T follicular helper cell (primary cell): ENCODE measurements around the gene ZC3H18.
"Not testable (repeated sequence)": the region's sequence is repeated elsewhere in the genome, so short reads cannot be mapped to it uniquely, and the experiment has no call there.

ENCODE experiments used
- DNase-seq: peaks from one replicate; pipeline ENCODE4 v3.0.0-alpha.2; 2020; ENCODE audit warnings: low read depth

ZC3H18 gene

DNA sequence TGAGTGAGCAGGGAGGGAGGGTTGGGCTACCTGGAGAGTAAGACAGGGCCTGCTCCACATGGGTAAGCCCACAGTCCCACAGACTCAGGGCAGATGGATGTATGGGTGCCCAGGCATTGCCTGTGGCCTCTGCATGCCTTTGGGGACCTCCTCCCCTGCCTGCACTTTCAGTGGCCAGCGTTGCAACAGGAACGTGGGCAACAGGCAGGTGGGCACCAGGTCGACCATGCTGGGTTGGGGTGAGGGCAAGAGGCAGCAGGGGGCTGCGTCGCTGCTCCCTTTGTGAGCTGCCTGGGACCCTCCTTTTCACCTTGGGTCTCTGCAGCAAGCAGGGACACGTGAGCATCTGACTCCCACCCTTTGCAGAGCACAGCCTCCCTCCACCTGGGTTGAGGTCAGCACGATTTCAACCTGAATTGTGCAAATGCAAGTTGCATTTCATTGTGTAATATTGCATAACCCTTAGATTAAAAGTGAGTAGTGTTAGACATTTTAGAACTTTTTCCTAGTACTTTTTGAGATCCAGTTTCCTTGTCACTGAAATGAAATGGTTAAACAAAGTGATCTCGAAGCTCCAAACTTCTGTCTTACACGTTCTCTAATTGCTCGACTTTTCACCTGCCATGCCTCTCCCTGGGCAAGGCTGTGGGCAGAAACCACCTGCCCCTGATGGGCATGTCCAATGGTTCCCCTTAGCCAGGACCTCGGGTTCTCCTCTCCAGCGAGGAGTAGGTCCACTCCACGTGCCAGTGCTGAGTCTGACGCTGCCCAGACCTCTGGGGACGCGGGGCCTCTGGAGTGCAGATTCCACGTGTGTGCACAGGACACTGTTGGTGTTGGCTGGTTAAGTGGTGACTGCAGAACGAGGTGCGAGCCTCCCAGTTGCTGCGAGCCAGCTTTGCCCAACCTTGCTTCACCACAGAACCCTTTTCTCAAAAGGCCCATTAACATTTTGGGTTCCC lies 35.3 kb downstream of the ZC3H18 start:
- no peak for DNase-seq

DNA sequence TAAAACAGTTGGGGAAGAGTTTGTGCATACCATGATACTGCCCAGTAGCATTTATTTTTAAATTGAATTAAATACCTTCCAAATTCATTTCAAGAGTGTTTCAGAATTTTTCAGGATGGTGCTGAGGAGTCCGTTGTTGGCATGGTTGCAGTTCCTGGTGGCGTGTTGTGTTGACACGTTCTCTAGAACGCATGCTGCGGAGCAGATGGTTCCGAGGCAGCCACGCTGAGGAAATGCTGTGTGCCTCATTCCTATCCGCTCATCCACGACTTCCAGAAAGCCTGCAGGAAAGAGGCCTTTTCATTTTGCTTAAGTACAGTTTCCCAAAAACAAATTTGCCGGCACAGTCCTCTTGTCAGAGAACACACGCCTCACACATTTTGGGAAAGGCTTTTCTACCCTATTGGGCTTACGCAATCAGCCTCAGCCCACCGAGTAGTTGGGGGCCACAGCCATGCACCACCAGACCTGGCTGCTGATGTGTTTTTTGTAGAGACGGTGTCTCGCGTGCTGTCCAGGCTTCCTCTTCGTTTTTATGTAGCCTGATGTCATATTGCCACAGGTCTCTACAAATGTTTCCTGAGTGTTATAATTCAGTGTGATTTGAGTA lies 36.0 kb downstream of the ZC3H18 start:
- no peak for DNase-seq

DNA sequence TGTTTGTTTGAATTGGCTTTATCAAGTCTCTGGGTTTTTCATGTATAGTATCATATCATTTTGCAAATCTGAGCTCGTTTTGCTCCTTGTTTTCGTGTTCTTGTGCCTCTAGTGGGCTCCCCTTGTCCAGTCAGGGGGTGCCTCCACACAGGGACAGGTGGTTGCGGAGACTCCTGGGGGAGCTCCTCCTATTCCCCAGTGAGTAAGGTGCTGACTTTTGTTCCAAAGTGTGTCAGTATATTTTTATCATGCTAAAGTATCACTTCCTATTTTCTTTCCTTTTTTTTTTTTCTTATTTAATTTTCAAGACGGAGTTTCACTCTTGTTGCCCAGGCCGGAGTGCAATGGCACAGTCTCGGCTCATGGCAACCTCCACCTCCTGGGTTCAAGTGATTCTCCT lies 37.9 kb downstream of the ZC3H18 start:
- no peak for DNase-seq

DNA sequence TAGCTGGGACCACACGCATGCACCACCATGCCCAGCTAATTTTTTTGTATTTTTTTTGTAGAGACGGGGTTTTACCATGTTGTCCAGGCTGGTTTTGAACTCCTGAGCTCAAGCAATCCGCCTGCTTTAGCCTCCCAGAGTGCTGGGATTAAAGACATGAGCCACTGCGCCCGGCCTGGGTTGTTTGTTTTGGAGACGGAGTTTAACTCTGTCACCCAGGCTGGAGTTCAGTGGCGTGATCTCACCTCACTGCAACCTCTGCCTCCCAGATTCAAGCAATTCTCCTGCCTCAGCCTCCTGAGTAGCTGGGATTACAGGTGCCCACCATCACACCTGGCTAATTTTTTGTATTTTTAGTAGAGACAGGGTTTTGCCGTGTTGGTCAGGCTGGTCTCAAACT lies 39.2 kb downstream of the ZC3H18 start:
- not testable (repeated sequence) for DNase-seq

DNA sequence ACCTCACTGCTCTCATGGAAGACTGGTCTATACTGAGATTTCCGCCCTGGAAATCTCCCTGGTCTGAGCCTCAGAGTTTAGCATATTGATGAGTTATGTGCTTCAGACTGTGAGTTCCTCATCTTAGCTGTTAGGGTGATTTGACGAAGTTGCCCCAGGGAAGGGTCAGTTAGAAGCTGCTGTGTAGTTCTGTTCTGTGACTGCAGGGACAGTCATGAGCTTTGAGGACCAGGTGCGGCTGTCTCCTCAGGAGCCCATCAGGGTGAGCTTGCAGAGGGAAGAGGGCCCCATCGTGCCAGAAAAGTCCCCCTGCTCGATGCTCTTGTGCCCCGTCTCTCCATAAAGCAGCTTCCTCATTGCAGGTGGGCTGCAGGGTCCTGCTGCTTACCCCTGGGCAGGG lies 39.9 kb downstream of the ZC3H18 start:
- no peak for DNase-seq

DNA sequence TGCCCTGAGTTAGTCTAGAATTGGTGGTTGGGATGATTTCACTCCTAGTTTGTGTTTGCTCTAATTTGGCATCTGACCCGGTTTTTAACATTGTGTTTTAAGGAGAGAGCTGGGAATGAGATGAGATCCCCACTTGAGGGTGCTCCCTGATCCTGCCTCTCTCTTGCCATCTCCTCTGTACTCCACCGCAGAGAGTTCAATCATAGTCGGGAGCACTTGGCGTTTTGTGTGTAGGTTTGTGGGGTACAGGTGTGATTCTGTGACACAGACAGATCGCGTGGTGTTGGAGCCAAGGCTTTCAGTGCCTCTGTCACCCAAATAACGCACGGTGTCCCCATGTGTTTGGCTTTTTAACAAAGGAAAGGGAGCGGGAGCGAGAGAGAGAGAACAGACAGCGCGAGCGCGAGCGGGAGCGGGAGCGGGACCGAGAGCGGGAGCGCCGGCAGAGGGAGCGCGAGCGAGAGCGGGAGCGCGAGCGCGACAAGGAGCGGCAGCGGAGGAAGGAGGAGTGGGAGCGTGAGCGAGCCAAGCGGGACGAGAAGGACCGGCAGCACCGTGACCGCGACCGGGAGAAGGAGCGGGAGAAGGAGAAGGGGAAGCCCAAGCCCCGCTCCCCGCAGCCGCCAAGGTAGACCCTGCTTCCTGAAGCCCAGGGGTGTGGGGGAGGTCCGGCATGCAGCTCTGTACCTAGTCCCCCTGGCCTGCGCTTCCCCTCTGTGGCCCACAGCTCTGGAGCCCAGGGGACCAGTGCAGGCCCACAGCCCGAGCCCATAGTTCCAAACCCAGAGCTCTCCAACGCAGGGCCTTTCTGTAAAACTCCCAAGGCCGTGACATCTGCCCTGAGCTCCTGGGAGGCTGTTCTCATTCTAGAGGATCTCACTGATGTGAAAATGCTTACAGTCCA lies 41.0 kb downstream of the ZC3H18 start:
- no peak for DNase-seq

DNA sequence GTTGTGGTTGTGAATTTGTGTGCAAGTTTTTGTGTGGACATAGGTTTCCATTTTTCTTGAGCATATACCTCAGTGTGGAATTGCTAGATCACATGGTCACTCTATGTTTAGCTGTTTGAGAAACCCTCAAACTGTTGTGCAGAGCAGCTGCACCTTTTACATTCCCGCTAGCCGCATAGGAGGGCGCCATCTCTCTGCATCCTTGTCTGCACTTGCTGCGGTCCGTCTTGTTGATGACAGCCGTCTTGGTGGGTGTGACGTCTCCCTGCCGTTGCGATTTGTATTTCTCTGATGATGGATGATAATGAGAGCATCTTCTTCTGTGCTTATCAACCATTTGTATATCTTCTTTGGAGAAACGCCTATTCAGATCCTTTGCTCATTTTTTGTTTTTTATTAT lies 43.1 kb downstream of the ZC3H18 start:
- DNase-seq: no peak

DNA sequence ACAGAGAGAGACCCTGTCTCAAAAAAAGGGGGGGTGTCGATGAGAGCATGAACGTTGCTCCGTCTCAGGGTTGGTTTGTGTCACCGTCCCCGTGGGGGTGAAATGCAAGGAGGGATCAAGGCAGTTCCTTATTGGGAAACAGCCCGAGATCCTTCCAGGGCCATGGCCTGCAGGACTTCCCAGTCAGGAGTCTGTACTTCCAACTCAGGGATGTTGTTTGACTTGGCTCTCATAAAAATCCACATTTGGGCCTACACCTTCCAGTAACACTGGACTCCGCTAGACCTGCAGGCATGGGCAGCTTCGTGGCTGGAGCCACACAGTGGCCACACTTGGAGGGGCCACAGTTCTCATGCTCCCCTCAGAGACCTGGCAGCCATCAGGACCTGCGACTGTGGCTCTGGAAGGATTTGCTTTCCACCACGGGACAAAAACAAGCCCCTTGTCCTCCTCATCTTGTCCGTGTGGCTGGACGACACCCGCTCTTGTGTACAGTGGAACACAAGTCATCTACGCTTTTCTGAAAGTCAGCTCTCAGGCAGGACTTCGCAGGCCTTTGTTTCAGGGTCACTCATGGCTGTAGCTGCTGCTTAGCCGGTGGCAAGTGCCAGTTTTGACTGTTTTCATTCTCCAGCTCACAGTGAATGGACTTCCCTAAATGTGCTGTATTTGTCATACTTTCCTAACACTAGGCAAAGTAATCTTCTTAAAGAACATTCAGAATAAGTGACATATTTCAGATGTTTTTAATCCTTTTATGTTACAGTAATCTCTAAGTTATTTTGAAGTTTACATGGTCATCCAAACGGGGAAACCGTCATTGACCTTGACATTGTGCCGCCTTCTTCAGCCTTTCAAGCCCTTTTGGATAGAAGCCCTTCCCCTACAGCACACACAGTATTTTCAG lies 44.0 kb downstream of the ZC3H18 start:
- DNase-seq: no peak

DNA sequence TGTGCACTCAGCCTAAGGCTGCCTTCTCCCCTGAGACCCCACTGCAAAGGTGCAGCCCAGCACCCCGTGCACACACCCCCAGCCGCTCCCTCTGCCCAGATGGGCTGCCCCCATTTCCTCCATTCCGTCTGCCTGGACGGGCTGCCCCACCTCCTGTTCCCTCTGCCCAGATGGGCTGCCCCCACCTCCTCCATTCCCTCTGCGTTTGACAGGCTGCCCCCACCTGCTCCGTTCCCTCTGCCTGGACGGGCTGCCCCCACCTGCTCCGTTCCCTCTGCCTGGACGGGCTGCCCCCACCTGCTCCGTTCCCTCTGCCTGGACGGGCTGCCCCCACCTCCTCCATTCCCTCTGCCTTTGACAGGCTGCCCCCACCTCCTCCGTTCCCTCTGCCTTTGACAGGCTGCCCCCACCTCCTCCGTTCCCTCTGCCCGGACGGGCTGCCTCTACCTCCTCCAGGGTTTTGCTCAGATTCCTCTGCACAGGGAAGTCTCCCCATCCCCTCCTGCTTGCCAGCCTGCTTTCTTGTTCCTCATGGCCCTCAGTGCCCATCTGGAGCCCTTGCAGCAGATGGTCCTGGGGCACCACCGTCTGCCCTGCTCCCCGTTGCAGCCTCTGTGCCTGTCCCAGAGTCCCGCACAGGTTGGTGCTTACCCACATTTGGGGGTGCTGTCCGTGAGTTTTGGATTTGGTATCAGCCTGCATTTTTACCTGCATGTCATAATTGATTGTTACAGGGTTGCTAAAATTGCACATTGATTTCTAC lies 44.8 kb downstream of the ZC3H18 start:
- DNase-seq: no peak

DNA sequence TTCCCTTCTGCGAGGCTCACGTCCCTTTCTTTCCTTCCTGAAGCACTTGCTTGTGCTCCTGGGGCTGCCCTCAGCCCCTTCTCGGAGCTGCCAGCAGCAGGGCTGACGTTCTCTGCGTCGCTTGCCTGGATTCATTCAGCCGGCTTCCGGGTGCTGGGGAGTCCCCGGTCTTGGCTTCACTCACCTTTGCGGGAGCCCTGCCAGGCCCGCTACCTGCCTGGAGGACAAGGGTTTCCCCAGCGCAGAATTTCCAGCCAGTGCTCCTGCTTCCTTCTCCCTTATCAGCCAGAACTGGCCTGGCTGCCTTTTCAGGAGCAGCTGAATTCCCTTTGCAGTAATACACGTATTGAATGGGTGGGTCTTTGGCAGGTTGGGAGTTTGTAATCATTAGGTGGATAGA lies 46.1 kb downstream of the ZC3H18 start:
- DNase-seq: no peak

DNA sequence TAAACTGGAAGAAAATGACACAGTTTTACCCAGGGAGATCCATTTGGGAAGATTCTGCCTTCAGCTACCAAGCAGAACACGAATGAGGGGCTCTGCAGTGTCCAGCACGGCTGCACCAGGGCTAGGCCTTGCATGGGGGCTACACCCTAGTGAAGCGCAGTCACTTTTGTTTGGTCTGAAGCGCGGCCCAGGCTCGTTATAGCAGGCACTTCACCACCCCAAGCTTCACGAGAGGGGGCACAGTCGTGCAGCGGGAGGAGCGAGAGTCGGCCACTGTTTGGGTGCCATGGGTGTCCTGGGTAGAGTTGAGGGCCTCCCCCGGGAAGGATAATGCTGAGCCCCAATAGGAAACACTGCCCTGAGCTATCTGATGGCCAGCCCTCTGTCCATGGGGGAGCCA lies 46.5 kb downstream of the ZC3H18 start:
- no peak for DNase-seq

DNA sequence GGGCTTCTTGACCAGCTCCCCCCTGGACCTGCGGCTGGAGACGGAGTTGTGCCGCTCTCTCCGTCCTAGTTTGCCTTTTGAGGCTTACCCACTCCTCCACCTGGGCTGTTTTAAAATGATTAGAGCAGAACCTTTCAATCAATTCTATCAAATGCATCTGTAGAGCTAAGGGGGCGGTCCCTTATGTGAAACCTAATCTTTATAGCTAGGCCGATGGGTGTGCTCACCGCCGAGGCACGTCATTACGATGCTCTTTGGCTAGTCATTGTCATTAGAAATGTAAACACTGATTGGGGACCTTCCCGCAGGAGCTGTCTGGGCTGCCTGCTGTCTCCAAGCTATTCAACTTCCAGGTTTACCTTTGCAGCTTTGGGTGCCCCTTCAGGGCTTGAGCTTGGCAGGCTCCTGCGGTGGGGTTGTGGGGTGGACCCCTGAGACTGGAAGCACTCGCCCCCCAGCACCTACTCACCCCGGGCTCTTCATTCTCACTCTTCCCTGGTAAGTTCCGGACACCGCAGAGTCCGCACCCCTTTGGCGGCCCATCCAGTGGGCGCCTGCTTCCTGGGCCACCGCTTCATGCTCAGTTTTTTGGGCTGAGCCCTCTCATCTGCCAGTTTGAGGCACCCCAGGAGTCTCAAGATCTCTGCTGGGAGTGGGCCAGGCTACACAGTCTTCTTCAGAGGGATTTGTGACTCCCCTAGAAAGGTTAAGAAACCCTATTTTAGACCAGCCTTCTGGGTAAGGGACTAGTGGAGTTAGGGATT lies 47.2 kb downstream of the ZC3H18 start:
- DNase-seq: no peak

DNA sequence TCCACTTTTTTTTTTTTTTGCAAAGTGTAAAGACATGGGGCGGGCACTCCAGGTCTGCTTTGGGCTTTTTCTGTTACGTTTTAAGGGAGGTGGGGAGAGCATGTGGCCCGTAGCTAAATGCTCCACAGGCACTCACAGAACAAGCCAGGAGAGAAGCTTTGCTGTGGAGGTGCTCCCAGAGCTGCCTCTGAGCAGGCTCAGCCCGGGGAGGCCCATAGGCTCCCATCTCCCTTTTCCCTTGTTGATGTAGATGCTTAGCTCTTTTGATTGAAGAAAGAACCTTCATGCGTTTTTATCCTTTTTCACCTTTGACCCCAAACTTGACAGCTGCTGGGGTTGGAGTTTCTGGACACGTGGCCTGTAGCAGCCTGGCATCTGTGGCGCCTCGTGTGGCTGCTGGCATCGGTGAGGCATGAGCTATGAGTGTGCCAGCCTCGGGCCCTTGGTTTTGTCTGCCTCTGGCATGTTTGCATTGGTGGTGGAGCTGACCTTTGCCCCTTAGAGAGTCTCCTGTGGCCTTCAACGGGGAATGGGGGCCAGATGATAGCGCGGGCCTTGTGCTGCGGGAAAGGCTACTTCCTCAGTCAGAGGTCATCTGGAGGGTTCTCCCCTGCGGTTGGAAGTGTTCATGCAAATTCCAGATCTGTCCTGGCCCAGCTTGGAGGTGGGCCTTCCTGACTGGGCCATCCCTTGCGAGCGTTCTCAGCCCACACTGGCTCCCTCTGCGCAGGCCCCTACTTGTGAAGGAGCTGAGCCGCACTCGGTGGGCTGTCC lies 48.2 kb downstream of the ZC3H18 start:
- DNase-seq: no peak

DNA sequence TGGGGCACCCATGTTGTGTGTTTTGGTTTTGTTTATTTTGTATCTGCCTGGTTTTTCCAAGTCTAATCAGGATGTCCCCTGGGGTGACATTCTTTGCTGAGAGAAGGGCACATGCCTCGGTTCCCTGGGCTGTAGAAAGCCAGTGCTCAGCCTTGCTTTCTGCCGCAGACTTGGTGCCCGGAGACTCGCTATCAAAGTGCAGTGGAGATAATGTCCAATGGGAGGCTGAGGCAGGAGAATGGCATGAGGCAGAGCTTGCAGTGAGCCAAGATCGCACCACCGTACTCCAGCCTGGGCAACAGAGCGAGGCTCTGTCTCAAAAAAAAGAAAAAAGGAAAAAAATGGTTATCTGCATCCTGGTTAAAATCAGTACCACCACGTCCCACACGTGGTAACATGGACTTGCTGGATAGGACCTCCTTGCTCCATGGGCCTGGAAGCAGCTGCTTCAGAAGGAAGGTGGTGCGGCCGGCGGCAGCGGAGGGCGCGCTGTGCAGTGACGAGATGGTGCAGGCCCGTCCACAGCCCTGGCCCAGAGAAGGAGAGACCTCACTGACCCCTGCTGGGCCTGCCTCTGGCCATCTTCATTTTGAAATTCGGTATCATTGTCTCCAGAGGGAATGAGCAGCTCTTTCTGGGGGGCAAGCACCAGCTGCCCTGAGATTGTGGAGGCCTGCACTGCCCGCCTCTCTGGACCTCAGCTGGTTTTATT lies 48.9 kb downstream of the ZC3H18 start:
- no peak for DNase-seq

DNA sequence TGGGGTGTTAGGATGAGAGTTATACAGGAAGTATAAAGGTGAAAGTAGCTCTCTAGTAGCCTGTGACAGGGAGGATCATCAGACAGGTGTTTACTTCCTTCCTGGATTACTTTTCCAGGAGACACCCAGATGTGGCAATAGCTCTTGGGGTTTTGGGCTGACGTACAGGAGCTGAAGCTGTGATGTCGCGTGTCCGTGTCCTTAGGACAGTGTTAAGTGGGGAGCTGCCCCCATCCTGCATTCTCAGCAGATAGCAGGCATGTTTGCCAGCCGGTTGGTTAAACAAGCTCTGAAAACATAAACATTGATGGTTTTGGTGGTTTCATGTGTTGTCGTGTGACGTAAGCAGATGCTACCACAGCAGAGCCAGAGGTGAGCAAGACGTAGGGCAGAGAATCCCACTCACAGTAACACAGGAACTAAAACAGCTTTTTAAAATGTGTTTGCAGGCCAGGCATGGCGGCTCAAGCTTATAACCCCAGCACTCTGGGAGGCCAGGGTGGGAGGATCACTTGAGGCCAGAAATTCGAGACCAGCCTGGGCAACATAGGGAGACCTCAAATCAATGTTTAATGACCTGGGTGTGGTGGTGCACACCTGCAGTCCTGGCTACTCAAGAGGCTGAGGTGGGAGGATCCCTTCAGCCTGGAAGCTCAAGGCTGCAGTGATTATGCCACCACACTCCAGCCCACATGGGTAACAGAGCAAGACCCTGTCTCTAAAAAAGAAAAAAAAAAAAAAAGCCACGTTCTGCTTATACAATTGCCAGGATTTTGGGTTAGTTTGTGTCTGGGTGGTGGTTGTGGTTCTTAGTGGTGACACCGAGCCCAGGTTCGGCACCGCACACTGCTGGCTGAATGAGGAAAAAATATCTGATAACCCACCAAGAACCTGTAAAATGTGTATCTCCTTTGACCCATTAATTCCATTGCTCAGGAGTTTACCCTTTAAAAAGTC lies 49.9 kb downstream of the ZC3H18 start:
- DNase-seq: peak; percentile 68

DNA sequence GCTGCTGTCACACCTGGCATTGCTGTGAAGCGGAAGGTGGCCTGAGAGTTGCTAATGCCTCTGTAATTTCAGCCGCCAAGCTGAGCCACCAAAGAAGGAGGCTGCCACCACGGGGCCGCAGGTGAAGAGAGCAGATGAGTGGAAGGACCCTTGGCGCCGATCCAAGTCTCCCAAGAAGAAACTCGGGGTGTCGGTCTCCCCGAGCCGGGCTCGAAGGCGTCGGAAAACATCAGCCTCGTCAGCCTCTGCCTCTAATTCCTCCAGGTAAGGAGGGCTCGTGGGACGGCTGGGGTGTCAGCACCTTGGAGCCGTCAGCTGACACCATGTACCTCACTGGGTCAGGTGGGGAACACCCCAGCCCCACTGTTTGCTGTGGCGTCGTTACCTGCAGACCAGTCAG lies 51.9 kb downstream of the ZC3H18 start:
- DNase-seq: no peak

DNA sequence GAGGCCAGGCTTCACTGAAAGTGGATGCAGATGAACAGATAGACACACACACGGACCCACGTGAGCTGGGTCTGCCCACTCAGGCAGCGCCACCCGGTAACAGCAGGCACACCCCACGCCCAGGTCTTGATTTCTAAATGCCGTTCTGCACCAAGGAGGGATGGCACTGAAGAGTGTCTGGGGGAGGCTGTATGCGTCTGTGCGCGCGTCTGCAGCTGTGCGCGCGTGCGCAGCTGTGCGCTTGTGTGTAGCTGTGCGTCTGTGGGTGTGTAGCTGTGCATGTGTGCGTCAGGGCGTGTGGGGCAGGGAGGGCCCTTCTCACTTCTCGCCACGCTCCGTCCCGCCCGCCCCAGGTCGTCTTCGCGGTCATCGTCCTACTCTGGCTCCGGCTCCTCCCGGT lies 52.7 kb downstream of the ZC3H18 start:
- DNase-seq: no peak
